Motor neuron (in vitro differentiated cells): Measurements from ENCODE around the gene OGA. TPM values are rescaled to one million over a fixed set of nuclear protein-coding genes. Genes with fewer than 3 reads are reported as not detected.

Source experiments
- ATAC-seq, 8 experiments: fragments of 200-7000 bp; cut with Tn5 transposase; replicated peaks in 6 of 8; 2 replicates each; pipeline ENCODE4 v1.8.0; 2021; ENCODE audit warnings: mild to moderate bottlenecking in 8 of 8, moderate library complexity in 8 of 8
- H3K27ac ChIP-seq, 2 donors: fragments of 250-450 bp; sonication (Bioruptor Pico); 2 replicates each; pipeline ENCODE4 v1.9.0; 2021; ENCODE audit warnings: antibody characterized with exemption in 2 of 2, mild to moderate bottlenecking in 2 of 2, moderate library complexity in 1 of 2
- H3K4me1 ChIP-seq, 2 donors: fragments of 250-450 bp; sonication (Bioruptor Pico); replicated peaks in 1 of 2; 2 replicates each; pipeline ENCODE4 v1.6.1; 2021; ENCODE audit warnings: antibody characterized with exemption in 2 of 2, mild to moderate bottlenecking in 2 of 2, moderate library complexity in 1 of 2
- H3K4me3 ChIP-seq, 5 donors: fragments of 250-450 bp; sonication (Bioruptor Pico); 2 replicates each; pipeline ENCODE4 v1.9.0; 2021; ENCODE audit warnings: antibody characterized with exemption in 5 of 5, mild to moderate bottlenecking in 5 of 5, moderate library complexity in 4 of 5
- WGBS, 10 experiments: fragments of 450-650 bp; shearing (Covaris generic); methylation state at CpG; one replicate each; pipeline ENCODE4 v1.0.0; 2022; 5-methylcytosine and 5-hydroxymethylcytosine counted together
- in situ Hi-C, 9 experiments: fragments of 400-800 bp; cut with MboI; loops; one replicate each; pipeline ENCODE4 v1.15.0; 2021; ENCODE audit warnings: low sequenced_read_pairs in 9 of 9, low pct_unique_long_range_greater_than_20kb in 2 of 9; ENCODE audit not compliant: unreplicated experiment in 9 of 9
- total RNA-seq, 8 experiments: library from RNA; unstranded; fragments of 300-600 nt; gene quantifications; 2 replicates each; pipeline versions ENCODE4 v1.2.3 to v1.2.4, GENCODE V29; 2022

OGA gene
- total RNA-seq, 8 experiments from 2014 or later = 70.5 to 193 (median 171) TPM

- peak in 6 of 8 experiments; percentile 47 to 96 (median 58) for ATAC-seq
- Histone ChIP-seq H3K4me3 (no peak overlapping the region), H3K4me1 (peaks cover 6 to 8% of the 10 kb centered on the region in 2 donors), H3K27ac (no peak overlapping the region)
- in situ Hi-C loops = loop anchor here in 2 of 9 experiments (25.0 kb wide), 1 partner anchor 147 kb away; no protein-coding TSS in a partner anchor
- 24 to 59% (median 49%) methylated on average over 3 to 7 of the region's 12 CpGs; no CpG with 5 or more reads in 6 of the 10 experiments for WGBS, 10 experiments
Measured at GRCh38 chr10:101759309-101760247, 58.7 kb downstream of the OGA start.

GRCh38 chr10:101758858-101759257 lies 59.4 kb downstream of the OGA start:
- in situ Hi-C loops = loop anchor here in 2 of 9 experiments (25.0 kb wide), 1 partner anchor 147 kb away; no protein-coding TSS in a partner anchor
- ATAC-seq = no peak
- WGBS, 10 experiments = 20 to 93% (median 83%) methylated on average over 1 to 2 of the region's 2 CpGs; no CpG with 5 or more reads in 6 of the 10 experiments
- H3K4me3 ChIP-seq = no peak overlapping the region
- H3K4me1 ChIP-seq = peaks cover 6 to 8% of the 10 kb centered on the region in 2 donors
- H3K27ac ChIP-seq = no peak overlapping the region

- no peak overlapping the region for H3K27ac ChIP-seq
- WGBS, 10 experiments = 50 to 83% (median 73%) methylated on average over 1 to 3 of the region's 3 CpGs; no CpG with 5 or more reads in 2 of the 10 experiments
- ATAC-seq = no peak
- in situ Hi-C loops = loop anchor here in 2 of 9 experiments (25.0 kb wide), 1 partner anchor 140 kb away; no protein-coding TSS in a partner anchor
- no peak overlapping the region for H3K4me3 ChIP-seq
- peaks cover 13 to 19% of the 10 kb centered on the region in 2 donors for H3K4me1 ChIP-seq
Measured at GRCh38 chr10:101752241-101752640, 66.0 kb downstream of the OGA start.

- H3K4me3 ChIP-seq = no peak overlapping the region
- ATAC-seq = peak in 6 of 8 experiments; percentile 25 to 90 (median 84)
- WGBS, 10 experiments = 21 to 67% (median 33%) methylated on average over 3 to 9 of the region's 19 CpGs
Measured at GRCh38 chr10:101749047-101750016, 68.9 kb downstream of the OGA start.

GRCh38 chr10:101748496-101748895 lies 69.7 kb downstream of the OGA start:
- peaks cover 13 to 19% of the 10 kb centered on the region in 2 donors for H3K4me1 ChIP-seq
- in situ Hi-C loops = no loop called here
- 50 to 100% (median 83%) methylated on average over 1 to 3 of the region's 3 CpGs; no CpG with 5 or more reads in 1 of the 10 experiments for WGBS, 10 experiments
- H3K27ac ChIP-seq = no peak overlapping the region
- H3K4me3 ChIP-seq = no peak overlapping the region
- ATAC-seq = no peak

More at GRCh38 chr10:101749047-101750016, 68.9 kb downstream of the OGA start:
- peak overlapping the region in 1 of 2 donors; percentile 22 for H3K27ac ChIP-seq
- in situ Hi-C loops = loop anchor here in 2 of 9 experiments (25.0 kb wide), 1 partner anchor 137 kb away; no protein-coding TSS in a partner anchor
- peaks cover 13 to 19% of the 10 kb centered on the region in 2 donors for H3K4me1 ChIP-seq

- ATAC-seq = no peak
- in situ Hi-C loops = no loop called here
- Histone ChIP-seq H3K4me1 (peaks cover 13 to 19% of the 10 kb centered on the region in 2 donors), H3K27ac (no peak overlapping the region), H3K4me3 (no peak overlapping the region)
- 48 to 91% (median 79%) methylated on average over 2 to 9 of the region's 9 CpGs for WGBS, 10 experiments
Measured at GRCh38 chr10:101745074-101745696, 73.1 kb downstream of the OGA start.

- ATAC-seq = no peak
- H3K27ac ChIP-seq = no peak overlapping the region
- H3K4me3 ChIP-seq = no peak overlapping the region
- peaks cover 8 to 13% of the 10 kb centered on the region in 2 donors for H3K4me1 ChIP-seq
- 51 to 100% (median 80%) methylated on average over 1 to 3 of the region's 3 CpGs; no CpG with 5 or more reads in 5 of the 10 experiments for whole genome bisulfite sequencing, 10 experiments
- in situ Hi-C loops = no loop called here
Measured at GRCh38 chr10:101744267-101744666, 74.0 kb downstream of the OGA start.

- H3K27ac ChIP-seq = no peak overlapping the region
- no peaks in the 10 kb centered on the region for H3K4me1 ChIP-seq
- 0 to 50% (median 42%) methylated on average over 1 to 2 of the region's 2 CpGs; no CpG with 5 or more reads in 1 of the 10 experiments for WGBS, 10 experiments
- in situ Hi-C loops = no loop called here
- ATAC-seq = no peak
- no peak overlapping the region for H3K4me3 ChIP-seq
Measured at GRCh38 chr10:101741938-101742337, 76.3 kb downstream of the OGA start.

GRCh38 chr10:101736666-101737065 lies 81.6 kb downstream of the OGA start:
- peaks cover 0 to 3% of the 10 kb centered on the region in 2 donors for H3K4me1 ChIP-seq
- no peak overlapping the region for H3K27ac ChIP-seq
- H3K4me3 ChIP-seq = no peak overlapping the region
- ATAC-seq = no peak
- in situ Hi-C loops = no loop called here
- WGBS, 10 experiments = 24 to 100% (median 69%) methylated on average over 1 to 3 of the region's 3 CpGs; no CpG with 5 or more reads in 1 of the 10 experiments

Other genes with a start within 250 kb of the OGA start
- 10 to 100 TPM; 12.5 to 28.0 (median 16.3) TPM for gene POLL, start 230.2 kb downstream of the OGA start, total RNA-seq
- 100 to 1,000 TPM in 1 of 8 experiments, 10 to 100 TPM in 7; 28.9 to 105 (median 64.7) TPM for gene DPCD, start 230.1 kb downstream of the OGA start, total RNA-seq
- 10 to 100 TPM; 17.9 to 35.8 (median 24.0) TPM for gene FBXW4, start 123.3 kb downstream of the OGA start, total RNA-seq
- gene FGF8, start 42.3 kb downstream of the OGA start, total RNA-seq = 1 to 10 TPM in 1 of 8 experiments, under 1 TPM in 2, not detected in 5; 0.27 to 1.0 (median 0.63) TPM
- 10 to 100 TPM; 31.1 to 95.4 (median 41.6) TPM for gene NPM3, start 35.0 kb downstream of the OGA start, total RNA-seq
- gene KCNIP2, start 25.4 kb upstream of the OGA start, total RNA-seq = 1 to 10 TPM; 1.4 to 8.8 (median 4.9) TPM
- gene ARMH3, start 237.7 kb upstream of the OGA start, total RNA-seq = 10 to 100 TPM in 4 of 8 experiments, 1 to 10 TPM in 4; 5.5 to 18.3 (median 10.0) TPM
- gene HPS6, start 246.9 kb upstream of the OGA start, total RNA-seq = 10 to 100 TPM in 6 of 8 experiments, 1 to 10 TPM in 2; 8.1 to 19.3 (median 13.6) TPM